Measurements from ENCODE around the gene ELANE.
"Not testable (repeated sequence)": the region's sequence is repeated elsewhere in the genome, so short reads cannot be mapped to it uniquely, and the experiment has no call there.

The ELANE gene

DNA sequence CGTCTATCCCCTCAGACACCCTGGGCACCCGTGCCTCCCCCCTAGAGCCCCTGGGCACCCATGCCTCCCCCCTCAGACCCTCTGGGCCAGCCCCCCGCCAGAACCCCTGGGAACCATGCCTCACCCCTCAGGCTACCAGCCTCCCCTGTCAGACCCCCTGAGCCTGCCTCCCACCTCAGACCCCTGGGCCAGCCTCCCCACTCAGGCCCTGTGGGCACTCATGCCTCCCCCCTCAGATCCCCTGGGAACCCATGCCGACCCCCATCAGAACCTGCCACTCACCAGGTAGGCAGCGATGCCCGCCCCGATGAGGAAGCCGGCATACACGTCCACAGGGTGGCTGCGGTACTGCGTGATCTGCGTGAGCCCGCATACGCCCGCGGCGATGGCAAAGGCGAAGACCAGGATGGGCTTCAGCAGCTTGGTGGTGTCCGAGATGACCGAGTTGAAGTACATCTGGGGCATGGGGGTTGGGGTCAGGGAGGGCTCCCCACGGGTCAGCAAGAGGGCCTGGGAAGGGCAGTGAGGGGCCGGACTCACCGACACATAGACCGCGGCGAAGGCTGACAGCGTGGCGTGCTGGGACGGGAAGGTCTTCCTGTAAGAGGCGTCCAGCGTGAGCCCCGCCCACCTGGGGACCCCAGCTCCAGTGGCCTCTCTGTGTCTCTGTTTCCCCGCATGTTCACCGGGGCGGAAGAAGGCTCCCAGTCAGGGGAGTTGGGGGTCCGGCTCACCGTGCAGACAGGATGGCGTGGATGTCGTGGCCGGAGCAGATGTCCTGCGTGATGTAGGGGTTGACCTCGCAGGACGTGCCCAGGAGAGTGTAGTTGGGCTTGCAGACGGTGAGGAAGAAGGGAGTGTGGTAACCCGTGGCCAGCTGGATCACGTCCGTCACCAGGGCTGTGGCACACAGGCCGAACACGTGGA is 37.7 kb upstream of the ELANE start:
- no peak for DNase-seq (ENCODE audit: low read depth)

- DNase-seq (ENCODE audit: low read depth), result no peak
Measured at GRCh38 chr19:815079-815774, 36.9 kb upstream of the ELANE start.

DNA sequence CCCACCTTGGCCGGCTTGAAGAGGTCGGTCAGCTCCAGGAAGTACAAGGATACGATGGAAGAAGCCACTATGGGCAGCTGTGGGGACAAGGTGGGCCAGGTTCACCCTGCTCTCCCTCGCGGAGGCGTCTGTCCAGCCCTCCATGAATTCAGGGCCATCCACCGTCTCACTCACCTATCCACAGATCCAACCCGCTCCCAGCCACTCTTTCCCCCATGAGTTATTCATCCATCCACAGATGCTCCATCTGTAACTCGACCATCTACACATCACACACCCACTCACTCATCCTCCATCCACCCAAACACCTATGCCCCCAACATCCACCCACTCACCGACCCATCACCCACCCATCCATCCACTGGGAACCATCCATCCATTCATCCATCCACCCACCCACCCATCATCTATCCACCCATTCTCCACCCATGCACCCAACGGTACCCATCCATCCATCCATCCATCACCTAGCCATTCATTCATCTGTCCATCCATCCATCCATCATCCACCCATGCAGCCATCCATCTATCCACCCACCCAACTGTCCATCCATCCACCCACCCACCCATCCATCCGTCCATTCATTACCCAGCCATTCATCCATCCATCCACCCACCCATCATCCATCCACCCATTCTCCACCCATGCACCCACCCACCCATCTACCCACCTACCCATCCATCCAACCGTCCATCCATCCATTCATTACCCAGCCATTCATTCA is 36.2 kb upstream of the ELANE start:
- DNase-seq (ENCODE audit: low read depth), result no peak

DNA sequence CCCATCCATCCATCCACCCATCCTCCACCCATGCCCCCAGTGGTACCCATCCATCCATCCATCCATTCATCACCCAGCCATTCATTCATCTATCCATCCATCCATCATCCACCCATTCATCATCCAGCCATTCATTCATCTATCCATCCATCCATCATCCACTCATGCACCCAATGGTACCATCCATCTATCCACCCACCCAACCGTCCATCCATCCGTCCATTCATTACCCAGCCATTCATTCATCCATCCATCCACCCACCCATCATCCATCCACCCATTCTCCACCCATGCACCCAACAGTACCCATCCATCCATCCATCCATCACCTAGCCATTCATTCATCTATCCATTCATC is 35.6 kb upstream of the ELANE start:
- no peak for DNase-seq (ENCODE audit: low read depth)

GRCh38 chr19:820212-820611 is 31.9 kb upstream of the ELANE start:
- not testable (repeated sequence) for DNase-seq (ENCODE audit: low read depth)

DNA sequence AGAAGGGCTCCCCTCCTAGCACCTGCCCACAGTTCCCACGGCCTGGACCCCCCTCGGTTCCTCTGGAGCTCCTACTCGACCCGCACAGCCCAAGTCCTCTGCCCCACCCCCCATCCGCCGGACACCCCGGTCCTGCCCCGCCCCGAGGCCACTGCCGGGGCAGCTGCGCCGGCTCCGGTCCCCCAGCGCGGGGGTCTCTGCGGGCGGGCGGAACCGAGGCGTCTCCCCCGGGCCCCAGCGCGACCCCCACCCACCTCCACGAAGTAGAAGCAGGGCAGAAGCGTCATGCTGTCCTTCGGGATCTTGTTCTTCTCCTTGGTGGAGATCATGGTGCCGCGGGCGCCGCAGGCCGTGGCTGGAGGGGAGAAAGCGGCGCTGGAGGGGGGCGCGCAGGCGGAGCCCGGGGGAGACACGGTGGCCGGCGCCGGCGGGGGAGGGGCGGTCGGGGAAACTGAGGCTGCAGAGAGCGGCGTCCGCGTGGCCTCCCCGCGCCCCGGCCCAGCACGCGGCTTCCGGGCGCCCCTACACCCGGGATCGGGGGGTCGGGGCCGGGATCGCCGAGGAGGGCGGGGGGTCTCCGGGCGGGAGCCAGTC is 30.8 kb upstream of the ELANE start:
- DNase-seq (ENCODE audit: low read depth), result no peak

- DNase-seq (ENCODE audit: low read depth), result no peak
Measured at GRCh38 chr19:821825-822503, 30.1 kb upstream of the ELANE start, which contains the start of gene PLPPR3. Gene PLPPR3 (minus strand): TSS chr19:821955. CDS start chr19:821559, 396 bp downstream.

DNA sequence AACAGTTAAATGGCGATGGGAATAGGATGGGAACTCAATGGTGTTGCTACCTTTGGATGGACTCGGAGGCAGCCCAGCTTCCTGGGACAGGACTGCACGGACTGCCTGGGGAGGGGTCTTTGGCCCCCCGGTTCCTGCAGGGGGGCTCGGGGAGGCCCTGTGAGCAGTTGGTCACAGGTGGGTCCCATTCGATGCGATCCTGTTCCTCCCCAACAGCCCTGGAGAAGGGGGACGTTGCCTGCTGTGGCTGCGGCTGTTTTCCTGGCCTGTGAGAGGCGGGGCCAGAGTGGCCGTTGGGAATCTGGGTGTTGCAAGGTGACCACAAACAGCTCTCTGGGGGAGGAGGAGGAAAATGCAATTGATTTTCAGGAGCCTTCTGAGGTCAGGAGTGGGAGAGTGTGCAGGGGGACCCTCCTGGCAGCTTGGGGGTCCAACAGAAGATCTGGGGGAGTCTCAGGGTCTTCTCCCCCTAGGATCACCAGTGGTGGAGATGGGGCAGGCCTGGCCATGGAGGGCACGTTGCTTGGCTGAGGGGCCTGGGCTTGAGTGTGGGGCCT is 28.5 kb upstream of the ELANE start:
- DNase-seq (ENCODE audit: low read depth), result peak; percentile 61

GRCh38 chr19:824885-825284 is 27.2 kb upstream of the ELANE start:
- no peak for DNase-seq (ENCODE audit: low read depth)

DNA sequence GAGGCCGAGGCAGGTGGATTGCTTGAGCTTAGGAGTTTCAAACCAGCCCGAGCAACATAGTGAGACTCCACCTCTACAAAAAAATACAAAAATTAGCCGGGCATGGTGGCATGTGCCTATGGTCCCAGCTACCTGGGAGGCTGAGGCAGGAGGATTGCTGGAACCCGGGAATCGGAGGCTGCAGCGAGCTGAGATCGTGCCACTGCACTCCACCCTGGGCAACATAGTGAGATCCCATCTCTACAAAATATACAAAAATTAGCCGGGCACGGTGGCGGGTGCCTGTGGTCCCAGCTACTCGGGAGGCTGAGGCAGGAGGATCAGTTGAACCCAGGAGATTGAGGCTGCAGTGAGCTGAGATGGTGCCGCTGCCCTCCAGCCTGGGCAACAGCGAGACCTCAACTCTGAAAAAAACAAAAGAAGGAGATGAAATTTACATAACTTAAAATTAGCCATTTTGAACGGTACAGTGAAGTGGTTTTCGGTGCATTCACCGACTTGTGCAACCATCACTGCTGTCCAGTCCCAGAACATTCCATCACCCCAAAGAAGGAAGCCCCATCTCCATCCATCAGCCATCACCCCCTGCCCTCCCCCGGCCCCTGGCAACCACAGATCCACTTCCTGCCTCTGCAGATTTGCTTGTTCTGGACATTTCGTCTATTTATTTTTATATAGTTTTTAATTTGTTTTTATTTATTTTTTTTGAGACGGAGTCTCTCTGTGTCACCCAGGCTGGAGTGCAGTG is 26.0 kb upstream of the ELANE start:
- peak; percentile 61 for DNase-seq (ENCODE audit: low read depth)

GRCh38 chr19:827314-827709 is 24.8 kb upstream of the ELANE start:
- DNase-seq (ENCODE audit: low read depth), result no peak

GRCh38 chr19:827710-828321 is 24.3 kb upstream of the ELANE start, which contains the start of gene AZU1:
Gene AZU1 (plus strand): TSS chr19:827837. CDS start chr19:827847, 10 bp downstream.
- no peak for DNase-seq (ENCODE audit: low read depth)

GRCh38 chr19:829129-829758 is 22.9 kb upstream of the ELANE start:
- no peak for DNase-seq (ENCODE audit: low read depth)

- no peak for DNase-seq (ENCODE audit: low read depth)
Measured at GRCh38 chr19:831407-832369, 20.4 kb upstream of the ELANE start.

- no peak for DNase-seq (ENCODE audit: low read depth)
Measured at GRCh38 chr19:834216-834615, 17.9 kb upstream of the ELANE start.

DNA sequence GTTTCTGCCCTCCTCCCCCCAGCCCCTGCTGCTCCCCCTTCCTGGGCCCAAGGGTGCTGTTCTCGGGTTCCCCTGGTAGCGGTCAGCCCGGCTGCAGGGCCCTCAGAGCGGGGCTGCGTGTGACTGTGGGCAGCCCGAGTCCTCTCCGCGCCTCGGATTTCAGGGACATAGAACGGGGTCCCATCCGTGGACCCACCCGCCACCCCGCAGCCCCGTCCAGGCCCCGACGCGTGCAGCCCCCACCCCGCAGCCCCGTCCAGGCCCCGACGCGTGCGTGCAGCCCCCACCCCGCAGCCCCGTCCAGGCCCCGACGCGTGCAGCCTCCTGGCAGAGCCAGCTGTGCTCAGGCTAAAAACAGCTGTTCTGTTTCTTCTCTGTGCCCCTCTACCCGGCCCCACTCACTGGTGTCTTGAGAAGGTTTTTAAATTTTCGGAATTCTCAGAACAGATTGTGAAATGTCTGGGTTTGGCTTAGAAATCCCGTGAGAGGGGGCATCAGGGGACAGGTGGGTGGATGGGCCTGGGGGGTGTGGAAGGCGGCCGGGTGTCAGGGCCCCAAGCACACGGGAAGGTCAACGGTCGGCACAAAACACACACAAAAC is 16.8 kb upstream of the ELANE start:
- DNase-seq (ENCODE audit: low read depth), result no peak

DNA sequence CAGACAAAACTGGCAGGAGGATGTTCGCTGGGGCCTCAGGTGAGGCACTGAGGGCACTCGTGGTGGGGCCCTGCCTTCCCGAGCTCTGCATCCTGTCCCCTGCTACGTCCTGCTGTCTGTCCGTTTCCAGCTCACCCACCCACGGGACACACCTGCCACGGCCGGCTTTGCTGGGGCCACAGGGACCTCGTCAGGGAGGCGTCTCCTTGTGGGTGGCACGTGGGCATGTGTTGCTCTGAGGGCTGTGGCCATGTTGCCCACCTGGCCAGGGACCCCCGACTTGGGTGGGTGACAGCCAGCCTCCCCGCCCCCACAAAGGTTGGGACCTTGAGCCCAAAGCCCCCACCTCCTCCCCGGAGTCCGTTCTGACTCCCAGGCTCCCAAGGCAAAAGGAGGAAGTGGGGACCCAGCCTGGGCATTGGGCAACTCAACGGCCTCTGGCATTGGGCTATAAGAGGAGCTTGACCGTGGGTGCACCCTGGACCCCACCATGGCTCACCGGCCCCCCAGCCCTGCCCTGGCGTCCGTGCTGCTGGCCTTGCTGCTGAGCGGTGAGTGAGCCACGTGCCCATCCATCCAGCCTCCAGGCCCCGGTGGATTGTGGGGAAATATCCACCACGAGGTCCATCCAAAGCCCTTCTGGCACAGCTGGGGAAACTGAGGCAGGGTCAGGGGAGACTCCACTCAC is 11.4 kb upstream of the ELANE start, which contains the start of gene PRTN3:
Gene PRTN3 (plus strand): TSS at position 481 of the 688 bp plus-strand sequence. CDS start 10 bp downstream, at position 491.
- DNase-seq (ENCODE audit: low read depth), result no peak

Data from amniotic epithelial cell (primary cell).